Adrenal gland (tissue), 5 donors: ENCODE data around the gene CAMTA1.

Source experiments
- POLR2A ChIP-seq, 2 donors: fragments of 450-650 bp; IDR thresholded peaks; one replicate each; pipeline ENCODE4 v1.6.1; 2017; ENCODE audit warnings: antibody characterized with exemption in 2 of 2, mild to moderate bottlenecking in 2 of 2, moderate library complexity in 1 of 2
- TF ChIP-seq, protein P1 (sequence below), 6 experiments: fragments of 450-650 bp in 4 of 6; fragments of 200-600 bp in 2 of 6; sonication (generic) in 1 of 6; IDR thresholded peaks; 1 replicate in 5 of 6; 2 replicates in 1 of 6; pipeline versions ENCODE4 v1.5.1 to v1.8.0; 2016 to 2021; ENCODE audit warnings: antibody characterized with exemption in 6 of 6, mild to moderate bottlenecking in 2 of 6, moderate library complexity in 1 of 6
- donor health status: DM: no; HTN: no; CAD: no.

DNA sequence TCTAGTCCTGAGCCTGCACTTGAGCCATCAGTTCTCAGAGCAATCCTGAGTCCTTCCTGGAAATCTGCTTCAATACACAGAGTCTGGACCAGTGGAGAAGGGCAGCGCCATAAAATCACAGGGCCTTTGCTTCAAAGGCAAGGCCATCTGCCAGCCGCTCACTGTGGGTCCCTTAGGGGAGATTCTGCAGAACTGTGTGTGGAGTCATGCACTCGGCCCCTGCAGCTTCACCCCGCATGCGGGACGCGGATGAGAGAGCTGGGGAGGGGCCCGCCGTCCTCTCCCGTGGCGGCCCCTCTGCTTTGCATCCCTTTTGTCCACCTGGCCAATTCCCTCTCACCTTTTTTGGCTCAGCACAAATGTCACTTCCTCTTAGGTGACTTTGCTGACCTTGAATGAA is 674.7 kb downstream of the CAMTA1 start:
- TF ChIP-seq, protein P1, sequence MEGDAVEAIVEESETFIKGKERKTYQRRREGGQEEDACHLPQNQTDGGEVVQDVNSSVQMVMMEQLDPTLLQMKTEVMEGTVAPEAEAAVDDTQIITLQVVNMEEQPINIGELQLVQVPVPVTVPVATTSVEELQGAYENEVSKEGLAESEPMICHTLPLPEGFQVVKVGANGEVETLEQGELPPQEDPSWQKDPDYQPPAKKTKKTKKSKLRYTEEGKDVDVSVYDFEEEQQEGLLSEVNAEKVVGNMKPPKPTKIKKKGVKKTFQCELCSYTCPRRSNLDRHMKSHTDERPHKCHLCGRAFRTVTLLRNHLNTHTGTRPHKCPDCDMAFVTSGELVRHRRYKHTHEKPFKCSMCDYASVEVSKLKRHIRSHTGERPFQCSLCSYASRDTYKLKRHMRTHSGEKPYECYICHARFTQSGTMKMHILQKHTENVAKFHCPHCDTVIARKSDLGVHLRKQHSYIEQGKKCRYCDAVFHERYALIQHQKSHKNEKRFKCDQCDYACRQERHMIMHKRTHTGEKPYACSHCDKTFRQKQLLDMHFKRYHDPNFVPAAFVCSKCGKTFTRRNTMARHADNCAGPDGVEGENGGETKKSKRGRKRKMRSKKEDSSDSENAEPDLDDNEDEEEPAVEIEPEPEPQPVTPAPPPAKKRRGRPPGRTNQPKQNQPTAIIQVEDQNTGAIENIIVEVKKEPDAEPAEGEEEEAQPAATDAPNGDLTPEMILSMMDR (IDR thresholded peaks at IDR 0.05), result no peak
- no peak for TF ChIP-seq POLR2A (IDR thresholded peaks at IDR 0.05)
